Measurements from ENCODE around the gene TXNDC2. TPM values are rescaled to one million over a fixed set of nuclear protein-coding genes. Genes with fewer than 3 reads are reported as not detected.

TXNDC2 gene
- total and polyA plus RNA-seq, 9 of the 15 experiments (the other 6 are each of a cell fraction or from before 2014, with no cell fraction given) = 1.2 to 4.9 (median 2.3) TPM

GRCh38 chr18:9858642-9859041, 27.1 kb upstream of the TXNDC2 start:
- 90% methylated on average over 5 of the region's 5 CpGs for WGBS (ENCODE audit: insufficient coverage, low coverage, missing lambda C conversion rate)
- POLR2A ChIA-PET = interaction anchor here (0.9 to 1.8 kb wide), 6 partner anchors 9 to 82 kb away, joined by 3 to 11 read pairs (median 4); no protein-coding TSS in a partner anchor
- H3K27ac ChIP-seq (ENCODE audit: extremely low read depth, low read depth, low read length) = no peak overlapping the region
- H2AFZ ChIP-seq (ENCODE audit: low read depth, low read length) = no peak overlapping the region
- H3K4me3 ChIP-seq = no peak overlapping the region
- H3K4me2 ChIP-seq (ENCODE audit: insufficient read depth, low read length) = no peak overlapping the region
- H4K20me1 ChIP-seq (replicated peaks; ENCODE audit: control insufficient read depth, insufficient read depth, low read length) = no peaks in the 10 kb centered on the region
- no peaks in the 10 kb centered on the region for H3K9me1 ChIP-seq (ENCODE audit: control insufficient read depth, insufficient read depth, low read length)
- TF ChIP-seq KLF10 (CRISPR knock-in tag; IDR thresholded peaks at IDR 0.05) (no peak), POLR2B (IDR thresholded peaks at IDR 0.05; ENCODE audit: low read depth, partially characterized antibody) (no peak), PPARD (CRISPR knock-in tag; IDR thresholded peaks at IDR 0.05) (no peak), ZNF77 (CRISPR knock-in tag; IDR thresholded peaks at IDR 0.05) (no peak), GTF2F1 (IDR thresholded peaks at IDR 0.05; ENCODE audit: low read depth, low read length) (no peak), ZFP30 (CRISPR knock-in tag; IDR thresholded peaks at IDR 0.05; ENCODE audit: borderline replicate concordance) (no peak), POLR2G (IDR thresholded peaks at IDR 0.05; ENCODE audit: low read depth, low read length) (no peak)
- TF ChIP-seq, protein P1, sequence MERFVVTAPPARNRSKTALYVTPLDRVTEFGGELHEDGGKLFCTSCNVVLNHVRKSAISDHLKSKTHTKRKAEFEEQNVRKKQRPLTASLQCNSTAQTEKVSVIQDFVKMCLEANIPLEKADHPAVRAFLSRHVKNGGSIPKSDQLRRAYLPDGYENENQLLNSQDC (CRISPR knock-in tag; IDR thresholded peaks at IDR 0.05) = no peak
- H3K79me2 ChIP-seq (ENCODE audit: control insufficient read depth, insufficient read depth, low read length) = no peaks in the 10 kb centered on the region
- BruUV-seq (replicated peaks) = no TSS peak
- peaks cover 31% of the 10 kb centered on the region; the same call in 2 of the 3 replicates for H3K36me3 ChIP-seq (ENCODE audit: control insufficient read depth, insufficient read depth, low read length)
- no peaks in the 10 kb centered on the region for H3K9me3 ChIP-seq (replicated peaks; ENCODE audit: control insufficient read depth, insufficient read depth, low read depth, low read length)
- FAIRE-seq = no peak
- H3K4me1 ChIP-seq (replicated peaks in 1 of 2; ENCODE audit: control insufficient read depth in 2 of 2, insufficient read depth in 2 of 2, low read length in 2 of 2) = peaks cover 3 to 12% of the 10 kb centered on the region in 2 experiments; a peak in 4 of 5 replicates
- in situ Hi-C loops (cut with MboI) (no loop called here), intact Hi-C loops (cut with micrococcal nuclease) (no loop called here)
- ATAC-seq = no peak
- H3K27me3 ChIP-seq (ENCODE audit: control insufficient read depth in 2 of 2, insufficient read depth in 2 of 2, low read length in 2 of 2) = no peaks in the 10 kb centered on the region
- no peak for DNase-seq (ENCODE audit: extremely low read depth in 1 of 4, low spot score in 3 of 4)
- CTCF ChIA-PET (ENCODE audit: low intra/inter-chr PET ratio) = no interaction called here
- H3K9ac ChIP-seq (ENCODE audit: insufficient read depth in 1 of 2, low read depth in 2 of 2, low read length in 2 of 2) = no peak overlapping the region

All from K562 (cell line).